ENCODE data around the gene LONP1. TPM values are rescaled to one million over a fixed set of nuclear protein-coding genes. Genes with fewer than 3 reads are reported as not detected.
A peak's percentile ranks its signal among the peaks of the same experiment; 100 is the strongest.

LONP1 gene
- total RNA-seq, 4 donors from 2014 or later: 31.7 to 75.9 (median 47.4) TPM

- H3K27ac ChIP-seq: no peak overlapping the region
- H3K36me3 ChIP-seq: peaks cover 0 to 98% (median 4%) of the 10 kb centered on the region in 3 donors
- no peaks in the 10 kb centered on the region for H3K4me1 ChIP-seq
- no peaks in the 10 kb centered on the region for H3K27me3 ChIP-seq
- TF ChIP-seq POLR2A (IDR thresholded peaks at IDR 0.05) (no peak), CTCF (IDR thresholded peaks at IDR 0.05) (no peak)
- DNase-seq: peak in 2 of 3 donors; percentile 49 to 60
- no peaks in the 10 kb centered on the region for H3K9me3 ChIP-seq
- H3K4me3 ChIP-seq: no peak overlapping the region
These were observed 64.5 kb downstream of the LONP1 start for GRCh38 chr19:5655412-5655811.

DNA sequence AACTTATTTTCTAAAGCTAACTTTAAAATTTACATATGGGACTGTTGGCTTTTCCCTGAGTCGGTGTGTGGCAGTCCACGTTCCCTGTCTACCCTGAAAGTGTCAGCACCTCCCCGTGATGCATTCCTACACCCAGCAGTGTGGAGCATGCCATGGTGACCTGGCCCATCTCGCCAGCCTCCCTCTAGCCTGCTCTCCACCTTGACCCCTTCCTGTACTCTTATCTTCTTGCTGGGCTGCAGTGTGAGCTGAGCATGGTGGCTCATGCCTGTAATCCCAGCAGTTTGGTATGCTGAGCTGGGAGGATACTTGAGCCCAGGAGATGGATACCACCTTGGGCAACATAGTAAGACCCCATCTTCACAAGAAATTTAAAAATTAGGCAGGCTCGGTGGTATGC lies 65.0 kb downstream of the LONP1 start:
- TF ChIP-seq POLR2A (IDR thresholded peaks at IDR 0.05) (no peak), CTCF (IDR thresholded peaks at IDR 0.05) (no peak)
- H3K4me3 ChIP-seq: no peak overlapping the region
- no peaks in the 10 kb centered on the region for H3K4me1 ChIP-seq
- H3K9me3 ChIP-seq: no peaks in the 10 kb centered on the region
- no peaks in the 10 kb centered on the region for H3K27me3 ChIP-seq
- peak in 1 of 3 donors; percentile 19 for DNase-seq
- H3K27ac ChIP-seq: no peak overlapping the region
- H3K36me3 ChIP-seq: peaks cover 0 to 100% (median 9%) of the 10 kb centered on the region in 3 donors

DNA sequence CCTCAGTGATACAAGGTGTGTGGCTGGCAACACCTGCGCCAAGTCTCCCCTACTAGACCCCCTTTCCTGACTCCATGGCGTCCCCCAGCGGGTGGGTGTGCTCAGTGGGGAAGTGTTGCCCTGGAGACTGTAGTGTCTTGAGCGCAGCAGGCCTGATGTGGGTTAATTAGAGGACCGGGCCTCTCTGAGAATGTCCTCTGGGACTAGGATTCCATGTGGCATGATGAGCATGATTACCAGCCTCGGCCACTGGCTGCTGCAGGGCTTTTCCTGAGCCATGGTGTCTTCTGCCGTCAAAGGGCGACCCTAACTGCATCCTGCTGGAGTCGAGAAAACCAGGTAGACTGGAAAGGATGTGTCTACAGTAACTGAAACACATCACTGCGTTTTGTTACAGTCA lies 67.7 kb downstream of the LONP1 start:
- TF ChIP-seq CTCF (IDR thresholded peaks at IDR 0.05) (no peak), POLR2A (IDR thresholded peaks at IDR 0.05) (no peak)
- Histone ChIP-seq H3K27ac (no peak overlapping the region), H3K9me3 (no peaks in the 10 kb centered on the region), H3K4me1 (no peaks in the 10 kb centered on the region), H3K27me3 (no peaks in the 10 kb centered on the region), H3K36me3 (peaks cover 0 to 91% (median 9%) of the 10 kb centered on the region in 3 donors), H3K4me3 (no peak overlapping the region)
- DNase-seq: peak in 1 of 3 donors; percentile 10

- no peak overlapping the region for H3K27ac ChIP-seq
- no peaks in the 10 kb centered on the region for H3K4me1 ChIP-seq
- H3K9me3 ChIP-seq: no peaks in the 10 kb centered on the region
- TF ChIP-seq CTCF (IDR thresholded peaks at IDR 0.05) (no peak), POLR2A (IDR thresholded peaks at IDR 0.05) (no peak)
- H3K36me3 ChIP-seq: peaks cover 0 to 91% (median 9%) of the 10 kb centered on the region in 3 donors
- peak in 1 of 3 donors; percentile 36 for DNase-seq
- H3K4me3 ChIP-seq: no peak overlapping the region
- H3K27me3 ChIP-seq: no peaks in the 10 kb centered on the region
These were observed 68.6 kb downstream of the LONP1 start for GRCh38 chr19:5651361-5651760.

DNA sequence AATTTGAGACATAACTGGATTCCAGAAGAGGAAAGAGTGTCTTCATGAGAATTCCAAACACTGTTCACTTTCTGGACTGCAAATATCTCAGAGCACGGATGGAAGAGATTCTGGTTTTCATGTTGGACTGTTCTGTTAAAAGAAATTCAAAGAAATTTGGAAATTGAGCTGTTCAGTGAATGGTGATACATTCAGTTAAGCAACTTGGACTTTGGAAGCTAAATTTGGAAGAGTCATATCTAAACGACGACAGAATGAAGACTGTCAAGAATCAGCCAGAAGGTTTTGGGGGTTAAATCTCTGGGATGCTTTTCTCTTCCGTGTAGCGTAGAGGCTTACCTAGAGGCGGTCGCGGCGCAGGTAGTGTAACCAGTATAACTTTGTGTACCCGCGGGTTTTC lies 71.5 kb downstream of the LONP1 start:
- H3K4me3 ChIP-seq: no peak overlapping the region
- H3K36me3 ChIP-seq: peaks cover 0 to 89% (median 5%) of the 10 kb centered on the region in 3 donors
- DNase-seq: no peak
- no peaks in the 10 kb centered on the region for H3K9me3 ChIP-seq
- H3K27me3 ChIP-seq: no peaks in the 10 kb centered on the region
- TF ChIP-seq CTCF (IDR thresholded peaks at IDR 0.05) (no peak), POLR2A (IDR thresholded peaks at IDR 0.05) (no peak)
- no peak overlapping the region for H3K27ac ChIP-seq
- H3K4me1 ChIP-seq: no peaks in the 10 kb centered on the region

GRCh38 chr19:5646703-5647102 lies 73.2 kb downstream of the LONP1 start:
- no peak overlapping the region for H3K4me3 ChIP-seq
- TF ChIP-seq POLR2A (IDR thresholded peaks at IDR 0.05) (no peak), CTCF (IDR thresholded peaks at IDR 0.05) (no peak)
- peak in 1 of 3 donors; percentile 11 for DNase-seq
- no peaks in the 10 kb centered on the region for H3K9me3 ChIP-seq
- peaks cover 0 to 89% (median 5%) of the 10 kb centered on the region in 3 donors for H3K36me3 ChIP-seq
- H3K27ac ChIP-seq: no peak overlapping the region
- H3K4me1 ChIP-seq: no peaks in the 10 kb centered on the region
- H3K27me3 ChIP-seq: no peaks in the 10 kb centered on the region

Measured in Peyer's patch (tissue), 4 donors.